HG02885 (cell line): ENCODE results near the gene MAT1A.
"Not testable (repeated sequence)": the region's sequence is repeated elsewhere in the genome, so short reads cannot be mapped to it uniquely, and the experiment has no call there.

Experiments used
- ATAC-seq: cut with Tn5 transposase; IDR thresholded peaks from one replicate; pipeline ENCODE4 v1.9.1; 2021; ENCODE audit warnings: mild to moderate bottlenecking; ENCODE audit not compliant: unreplicated experiment, poor library complexity

MAT1A gene

GRCh38 chr10:80236457-80236856 lies 53.0 kb downstream of the MAT1A start:
- ATAC-seq, result not testable (repeated sequence)

GRCh38 chr10:80234331-80235235 lies 54.9 kb downstream of the MAT1A start:
- peak; percentile 100 for ATAC-seq

DNA sequence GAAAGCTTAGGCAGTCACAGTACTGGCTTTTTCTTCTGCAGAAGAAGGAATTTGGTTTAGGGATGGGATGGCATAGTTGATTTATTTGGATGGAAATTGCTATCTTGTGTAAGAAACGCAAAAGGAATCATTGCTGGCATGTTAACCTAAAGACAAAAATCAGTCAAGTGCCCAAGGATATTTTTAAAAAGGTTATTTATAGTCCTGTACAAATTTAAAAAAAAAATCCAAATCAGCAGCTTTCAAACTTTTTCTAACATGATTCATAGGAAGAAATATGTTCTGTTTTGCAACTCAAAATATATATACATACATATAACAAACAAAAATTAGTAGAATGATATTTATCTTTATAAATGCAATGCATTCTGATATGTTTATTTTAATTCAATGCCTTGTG lies 55.6 kb downstream of the MAT1A start:
- not testable (repeated sequence) for ATAC-seq

DNA sequence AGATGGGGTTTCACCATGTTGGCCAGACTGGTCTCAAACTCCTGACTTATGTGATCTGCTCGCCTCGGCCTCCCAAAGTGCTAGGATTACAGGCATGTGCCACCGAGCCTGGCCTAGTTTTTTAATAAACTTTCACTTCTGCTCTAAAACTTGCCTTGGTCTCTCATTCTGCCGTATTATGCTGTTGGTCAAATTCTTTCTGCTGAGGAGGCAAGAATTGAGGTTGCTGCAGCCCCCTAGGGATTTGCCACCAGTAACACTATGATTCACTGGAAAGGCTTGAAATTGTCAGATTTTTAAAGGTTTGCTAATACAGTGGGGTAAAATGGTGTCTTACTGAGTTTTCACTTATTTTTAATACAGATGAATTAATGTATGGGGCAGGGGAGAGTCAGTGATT lies 62.7 kb downstream of the MAT1A start:
- peak; percentile 57 for ATAC-seq

DNA sequence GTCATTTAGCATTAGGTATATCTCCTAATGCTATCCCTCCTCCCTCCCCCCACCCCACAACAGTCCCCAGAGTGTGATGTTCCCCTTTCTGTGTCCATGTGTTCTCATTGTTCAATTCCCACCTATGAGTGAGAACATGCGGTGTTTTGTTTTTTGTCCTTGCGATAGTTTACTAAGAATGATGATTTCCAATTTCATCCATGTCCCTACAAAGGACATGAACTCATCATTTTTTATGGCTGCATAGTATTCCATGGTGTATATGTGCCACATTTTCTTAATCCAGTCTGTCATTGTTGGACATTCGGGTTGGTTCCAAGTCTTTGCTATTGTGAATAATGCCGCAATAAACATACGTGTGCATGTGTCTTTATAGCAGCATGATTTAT lies 66.4 kb downstream of the MAT1A start:
- not testable (repeated sequence) for ATAC-seq
